Posterior cingulate gyrus (tissue), 11 donors: ENCODE data around the gene ESR2.
"Not testable (repeated sequence)": the region's sequence is repeated elsewhere in the genome, so short reads cannot be mapped to it uniquely, and the experiment has no call there.

Source experiments
- DNase-seq, 10 donors: peaks; one replicate each; pipeline versions ENCODE4 v3.0.0 to v3.0.0-alpha.2; 2020 to 2021; ENCODE audit warnings: mixed read lengths in 3 of 10
- intact Hi-C: fragments of 100-400 bp; cut with DNase I; formaldehyde crosslinking; loops from one replicate; pipeline ENCODE4 v1.15.1; 2023

Gene ESR2

GRCh38 chr14:64174922-64175782, 119.0 kb downstream of the ESR2 start:
- DNase-seq: no peak
- intact Hi-C loops: no loop called here

DNA sequence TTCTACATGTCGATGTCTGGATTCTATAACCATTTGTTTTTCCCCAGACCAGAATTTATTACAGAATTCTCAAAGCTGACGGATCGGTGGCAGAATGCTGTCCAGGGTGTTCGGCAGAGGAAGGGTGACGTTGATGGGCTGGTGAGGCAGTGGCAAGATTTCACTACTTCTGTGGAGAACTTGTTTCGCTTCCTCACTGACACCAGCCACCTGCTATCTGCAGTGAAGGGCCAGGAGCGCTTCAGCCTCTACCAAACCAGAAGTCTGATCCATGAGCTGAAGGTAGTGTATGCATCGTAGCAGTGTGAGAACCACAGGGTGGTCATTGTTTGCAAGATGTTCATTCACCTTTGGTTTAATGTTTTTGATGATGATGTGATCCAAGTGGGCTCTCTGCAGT, 124.0 kb downstream of the ESR2 start:
- DNase-seq: no peak
- intact Hi-C loops: no loop called here

- intact Hi-C loops: no loop called here
Measured at GRCh38 chr14:64159588-64159987, 134.6 kb downstream of the ESR2 start.

DNA sequence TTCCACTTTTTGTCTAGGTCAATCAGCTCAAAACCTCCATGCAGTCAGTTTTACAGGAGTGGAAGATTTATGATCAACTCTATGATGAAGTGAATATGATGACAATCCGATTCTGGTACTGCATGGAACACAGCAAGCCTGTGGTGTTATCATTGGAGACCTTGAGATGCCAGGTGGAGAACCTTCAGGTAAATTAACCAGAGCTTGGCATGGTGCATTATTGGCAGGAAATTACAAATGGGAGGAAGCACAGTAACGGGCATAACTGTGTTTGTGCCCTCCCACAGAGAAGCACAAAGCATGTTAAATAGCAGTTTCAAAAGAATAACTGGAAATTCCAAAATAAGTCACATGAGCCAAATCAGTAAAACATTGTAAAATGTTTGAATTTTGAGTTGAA, 135.6 kb downstream of the ESR2 start:
- intact Hi-C loops: no loop called here

More at GRCh38 chr14:64159588-64159987, 134.6 kb downstream of the ESR2 start:
- DNase-seq: no peak

GRCh38 chr14:64149921-64150320, 144.2 kb downstream of the ESR2 start:
- no peak for DNase-seq
- intact Hi-C loops: no loop called here

More for the DNA sequence above, 135.6 kb downstream of the ESR2 start:
- DNase-seq: no peak

DNA sequence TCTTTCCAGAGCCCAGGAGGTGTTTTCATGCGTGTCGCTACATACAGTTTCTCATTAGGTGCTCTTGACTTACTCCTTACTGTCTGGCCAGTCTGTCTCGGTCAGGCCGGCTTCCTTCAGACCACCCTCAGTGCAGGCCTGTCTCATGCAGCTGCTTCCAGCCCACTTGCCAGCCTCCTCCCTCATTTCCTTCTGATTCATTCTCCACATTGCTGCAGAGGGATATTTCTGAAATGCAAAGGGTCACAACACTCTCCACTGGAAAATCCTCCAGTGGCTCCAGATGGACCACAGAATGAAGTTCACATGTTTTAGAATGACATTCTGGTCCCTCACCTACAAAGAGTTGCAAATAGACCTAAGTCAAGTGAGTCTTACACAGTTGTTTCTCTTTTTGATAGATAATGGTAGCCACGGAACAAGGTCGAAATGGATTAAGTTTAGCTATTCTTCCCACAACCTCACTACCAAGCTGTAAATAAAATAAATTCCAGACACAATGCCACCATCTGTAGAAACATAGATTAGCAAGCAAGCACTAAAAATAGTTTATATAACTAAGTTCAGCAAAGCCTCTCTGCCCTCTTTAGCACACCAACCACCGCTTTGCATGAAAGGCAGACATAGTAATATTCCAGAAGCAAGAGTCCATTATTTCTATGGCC, 146.9 kb downstream of the ESR2 start:
- no peak for DNase-seq
- intact Hi-C loops: no loop called here

DNA sequence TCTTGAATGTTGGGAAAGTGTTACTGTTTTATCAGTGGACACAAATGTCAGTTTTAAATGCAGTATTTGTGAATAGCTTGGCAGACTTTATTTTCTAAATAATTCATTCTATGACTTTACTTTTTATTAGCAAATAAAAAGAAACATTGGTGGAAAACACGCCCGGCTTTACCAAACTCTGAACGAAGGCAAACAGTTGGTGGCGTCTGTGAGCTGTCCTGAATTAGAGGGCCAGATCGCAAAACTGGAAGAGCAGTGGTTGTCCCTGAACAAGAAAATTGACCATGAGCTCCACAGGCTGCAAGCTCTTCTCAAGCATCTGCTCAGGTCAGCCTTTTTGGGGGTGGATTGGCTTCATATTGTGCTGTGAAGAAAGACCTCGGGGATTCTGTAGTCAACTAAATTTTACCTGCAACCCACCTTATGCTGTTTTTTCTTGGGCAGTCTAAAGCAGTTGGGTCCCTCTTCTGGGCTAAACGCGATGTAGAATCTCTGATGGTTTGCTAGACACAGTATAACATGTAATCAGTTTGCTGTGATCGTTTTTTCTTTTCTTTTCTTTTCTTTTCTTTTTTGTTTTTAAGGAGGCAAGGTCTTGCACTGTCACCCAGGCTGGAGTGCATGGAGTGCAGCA, 156.4 kb downstream of the ESR2 start:
- intact Hi-C loops: loop anchor here (2.0 kb wide), 1 partner anchor 157 kb away; the partner anchor contains the start of gene ESR2
- DNase-seq: peak in 1 of 10 donors; percentile 17

GRCh38 chr14:64126548-64126947, 167.6 kb downstream of the ESR2 start:
- intact Hi-C loops: no loop called here
- DNase-seq: no peak

DNA sequence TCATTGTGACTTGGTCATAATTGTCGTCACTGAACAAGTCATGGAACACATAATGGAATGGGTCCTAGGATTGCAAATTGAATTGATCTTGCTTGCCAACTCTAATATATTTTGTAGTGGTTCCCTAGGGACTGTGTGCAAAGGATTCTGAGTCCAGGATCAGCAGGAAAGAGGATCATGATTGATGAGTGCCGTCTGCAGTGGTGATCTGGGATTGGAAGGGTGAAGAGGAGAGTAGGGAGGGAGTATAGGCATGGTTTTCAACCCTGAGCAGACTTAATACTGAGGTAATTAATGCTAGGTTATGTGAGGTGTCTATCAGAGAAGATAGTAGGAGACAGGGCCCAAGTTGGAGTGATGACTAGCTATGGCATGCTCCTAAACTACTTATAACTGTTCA, 168.9 kb downstream of the ESR2 start:
- intact Hi-C loops: no loop called here
- DNase-seq: no peak

DNA sequence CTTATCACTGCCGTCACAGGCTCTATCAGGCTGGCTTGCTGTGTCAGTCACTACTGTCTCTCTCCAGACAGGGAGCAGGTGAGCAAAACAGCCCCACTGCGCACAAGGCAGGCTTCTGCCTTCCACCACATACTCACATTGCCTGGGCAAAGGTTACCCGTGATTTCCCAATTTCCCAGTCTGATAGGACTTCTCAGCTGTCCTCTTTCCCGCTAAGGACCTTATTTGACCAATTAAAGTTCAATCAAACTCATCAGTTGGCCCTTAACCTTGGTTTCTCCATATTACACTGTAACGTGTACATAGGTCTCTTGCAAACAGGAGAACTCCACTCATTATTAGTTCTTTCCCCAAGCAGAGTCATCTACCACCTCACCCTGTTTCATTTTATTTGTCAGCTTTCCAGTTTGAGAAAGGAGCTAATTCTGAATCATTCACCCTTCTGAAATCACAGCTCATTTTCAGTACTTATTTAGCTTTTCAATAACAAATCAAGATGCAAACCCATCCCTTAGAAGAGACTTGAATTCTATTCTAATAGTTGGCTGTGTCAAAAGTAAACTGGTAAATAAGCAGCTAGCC, 170.8 kb downstream of the ESR2 start:
- DNase-seq: no peak
- intact Hi-C loops: no loop called here

DNA sequence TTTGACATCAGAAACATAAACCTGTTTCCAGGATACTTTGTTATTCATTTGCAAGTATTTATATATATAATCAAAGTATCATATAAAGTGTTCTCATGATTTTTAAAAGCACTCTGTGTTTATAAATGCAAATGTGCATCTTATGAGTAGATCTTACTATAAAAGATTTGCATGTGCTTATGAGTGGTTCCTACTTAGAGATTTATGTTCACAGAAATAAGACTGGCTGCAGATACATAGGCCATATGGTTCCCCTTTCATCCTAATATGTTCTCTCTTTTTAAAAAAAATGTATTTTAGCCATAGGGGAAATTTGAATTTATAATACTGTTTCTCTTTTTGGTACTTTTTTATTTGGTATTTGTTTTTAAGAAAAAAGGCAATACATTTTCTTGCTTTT, 174.2 kb downstream of the ESR2 start:
- no peak for DNase-seq
- intact Hi-C loops: no loop called here

- intact Hi-C loops: no loop called here
- DNase-seq: no peak
Measured at GRCh38 chr14:64119500-64119899, 174.7 kb downstream of the ESR2 start.

GRCh38 chr14:64118892-64119291, 175.3 kb downstream of the ESR2 start:
- no peak for DNase-seq
- intact Hi-C loops: no loop called here

- intact Hi-C loops, DNase-seq: not testable (repeated sequence)
Measured at GRCh38 chr14:64118403-64118742, 175.8 kb downstream of the ESR2 start.

GRCh38 chr14:64117671-64118402, 176.3 kb downstream of the ESR2 start:
- intact Hi-C loops: no loop called here
- no peak for DNase-seq

DNA sequence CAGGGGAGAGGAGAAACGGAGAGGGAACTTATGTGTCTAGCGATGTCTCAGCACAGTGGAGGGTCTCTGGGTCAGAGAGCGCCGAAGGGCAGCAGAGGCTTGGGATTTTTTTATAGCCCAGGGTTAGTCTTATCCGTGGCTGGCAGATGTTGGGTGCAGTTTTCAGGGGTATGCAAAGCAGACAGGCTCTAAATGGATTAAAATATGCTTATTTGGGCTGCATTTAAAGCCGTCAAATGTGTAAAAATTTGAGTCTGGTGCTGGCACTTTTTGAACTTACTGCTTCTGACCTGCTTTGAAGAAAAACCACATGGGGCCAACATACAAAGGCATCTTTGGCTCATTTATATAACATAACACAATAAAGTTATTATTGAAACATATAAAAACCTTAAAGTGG, 178.8 kb downstream of the ESR2 start:
- no peak for DNase-seq
- intact Hi-C loops: no loop called here

- intact Hi-C loops: no loop called here
- DNase-seq: no peak
Measured at GRCh38 chr14:64114796-64115195, 179.4 kb downstream of the ESR2 start.

DNA sequence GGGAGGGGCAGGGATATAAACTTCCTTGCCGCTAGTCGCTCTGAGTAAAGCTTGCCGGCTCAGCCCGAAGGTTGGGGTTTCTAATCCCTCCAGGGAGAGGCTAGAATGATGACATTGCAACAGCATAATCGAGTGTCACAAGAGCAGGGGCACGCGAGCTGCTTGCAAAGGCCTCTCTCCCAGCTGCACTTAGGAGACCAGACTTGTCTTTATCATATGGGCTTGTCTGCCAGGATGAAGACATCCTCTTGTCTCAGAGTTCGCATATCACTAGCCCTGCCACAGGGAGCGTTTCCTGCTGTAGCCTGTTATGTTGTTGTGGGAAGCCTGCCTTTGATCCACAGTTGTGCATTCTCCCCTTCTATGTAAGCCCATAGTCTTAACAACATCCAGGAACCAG, 180.0 kb downstream of the ESR2 start:
- intact Hi-C loops: no loop called here
- DNase-seq: peak in 1 of 10 donors; percentile 20

DNA sequence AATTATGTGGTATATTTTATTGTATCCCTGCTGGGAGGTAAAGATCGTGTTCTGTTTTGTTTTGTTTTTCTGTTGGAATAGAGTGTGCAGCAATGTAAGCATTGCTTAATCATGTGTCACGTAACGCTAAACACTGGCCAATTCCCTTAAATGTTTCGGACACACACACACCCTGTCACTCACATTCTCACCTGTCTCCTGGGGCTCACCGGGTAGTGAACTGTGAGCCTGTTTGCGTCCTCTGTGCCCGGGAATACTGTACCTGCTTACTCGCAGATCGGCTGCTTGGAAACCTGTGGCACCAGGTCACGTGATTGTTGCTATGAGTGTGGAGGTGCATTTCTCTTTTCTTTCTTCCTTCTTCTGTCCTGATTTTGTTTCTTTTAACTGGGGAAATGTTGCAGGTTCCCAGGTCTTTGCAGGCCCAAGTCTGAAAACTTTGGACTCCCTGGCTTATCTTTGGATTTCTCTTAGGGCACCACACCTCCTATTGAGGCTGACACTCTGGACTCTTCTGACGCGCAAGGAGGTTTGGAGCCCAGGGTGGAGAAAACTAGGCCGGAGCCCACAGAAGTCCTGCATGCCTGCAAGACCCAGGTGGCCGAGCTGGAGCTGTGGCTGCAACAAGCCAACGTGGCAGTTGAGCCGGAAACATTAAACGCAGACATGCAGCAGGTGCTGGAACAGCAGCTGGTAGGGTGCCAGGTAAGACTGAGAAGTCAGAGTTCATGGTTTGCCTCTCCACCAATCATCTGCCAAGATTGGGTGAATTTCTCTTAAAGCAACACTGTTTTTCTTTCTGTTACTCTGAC, 181.1 kb downstream of the ESR2 start:
- intact Hi-C loops: no loop called here

DNA sequence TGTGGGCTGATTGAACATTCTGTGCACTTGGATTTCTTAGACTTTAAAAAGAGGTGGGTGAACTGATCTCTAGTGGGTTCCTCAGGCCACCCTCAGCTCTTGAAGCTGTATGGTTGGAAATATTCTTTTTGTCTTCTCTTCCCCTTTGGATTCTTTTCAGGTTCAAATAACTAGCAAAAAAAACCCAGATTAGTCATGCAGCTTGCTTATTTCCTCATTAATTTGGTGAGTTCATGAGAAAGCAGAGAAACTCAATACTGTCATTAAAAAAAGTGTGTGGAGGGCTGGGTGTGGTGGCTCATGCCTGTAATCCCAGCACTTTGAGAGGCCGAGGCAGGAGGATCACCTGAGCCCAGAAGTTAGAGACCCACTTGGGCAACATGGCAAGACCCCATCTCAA, 183.4 kb downstream of the ESR2 start:
- DNase-seq: no peak
- intact Hi-C loops: no loop called here

More for the DNA sequence above, 181.1 kb downstream of the ESR2 start:
- peak in 1 of 10 donors; percentile 36 for DNase-seq
